Natural killer cell treated with Interleukin-12 subunit alpha and Interleukin-12 subunit beta and Interleukin-15 and Interleukin-18, amount 100 ng/mL, for 72 hours (primary cell): Measurements from ENCODE around the gene NUDT19. TPM values are rescaled to one million over a fixed set of nuclear protein-coding genes. Genes with fewer than 3 reads are reported as not detected.
"Not testable (repeated sequence)": the region's sequence is repeated elsewhere in the genome, so short reads cannot be mapped to it uniquely, and the experiment has no call there.

ENCODE experiments used
- ATAC-seq, 2 donors: fragments of 150-1000 bp; cut with Tn5 transposase in 1 of 2; sonication (Bioruptor Pico), chemical (Tn5 transposase) in 1 of 2; 2 replicates each; pipeline ENCODE4 v1.10.0; 2021
- DNase-seq: peaks from one replicate; pipeline ENCODE4 v3.0.0; 2022; ENCODE audit warnings: low spot score
- H3K27ac Mint-ChIP-seq, 2 donors: 1 replicate in 1 of 2; 2 replicates in 1 of 2; pipeline ENCODE4 v1.8.0; 2022; ENCODE audit warnings: mixed read lengths in 2 of 2, mild to moderate bottlenecking in 1 of 2, moderate library complexity in 1 of 2
- H3K27me3 Mint-ChIP-seq, 2 donors: 1 replicate in 1 of 2; 2 replicates in 1 of 2; pipeline ENCODE4 v1.8.0; 2022; ENCODE audit warnings: mixed read lengths in 2 of 2
- H3K36me3 Mint-ChIP-seq: one replicate; pipeline ENCODE4 v1.8.0; 2022; ENCODE audit warnings: mixed read lengths
- H3K4me1 Mint-ChIP-seq, 2 donors: 1 replicate in 1 of 2; 2 replicates in 1 of 2; pipeline ENCODE4 v1.8.0; 2022; ENCODE audit warnings: low read depth in 2 of 2, mixed read lengths in 2 of 2, mild to moderate bottlenecking in 1 of 2
- H3K4me3 Mint-ChIP-seq: one replicate; pipeline ENCODE4 v1.8.0; 2022; ENCODE audit warnings: mixed read lengths
- H3K9me3 Mint-ChIP-seq: 2 replicates; pipeline ENCODE4 v1.8.0; 2022; ENCODE audit warnings: mixed read lengths
- total RNA-seq, 2 donors: library from RNA; stranded (reverse); gene quantifications; one replicate each; pipeline ENCODE4 v1.2.3, GENCODE V29; 2022

NUDT19 gene
- total RNA-seq, 2 donors from 2014 or later: 19.6 to 21.7 TPM

- Mint-ChIP-seq H3K9me3 (no peaks in the 10 kb centered on the region), H3K27me3 (peaks cover 6 to 9% of the 10 kb centered on the region in 2 donors), H3K4me1 (peaks cover 0 to 5% of the 10 kb centered on the region in 2 donors), H3K27ac (no peak overlapping the region), H3K36me3 (no peaks in the 10 kb centered on the region), H3K4me3 (no peak overlapping the region)
- ATAC-seq: no peak
- DNase-seq: no peak
Measured at GRCh38 chr19:32680986-32681385, 10.6 kb upstream of the NUDT19 start.

DNA sequence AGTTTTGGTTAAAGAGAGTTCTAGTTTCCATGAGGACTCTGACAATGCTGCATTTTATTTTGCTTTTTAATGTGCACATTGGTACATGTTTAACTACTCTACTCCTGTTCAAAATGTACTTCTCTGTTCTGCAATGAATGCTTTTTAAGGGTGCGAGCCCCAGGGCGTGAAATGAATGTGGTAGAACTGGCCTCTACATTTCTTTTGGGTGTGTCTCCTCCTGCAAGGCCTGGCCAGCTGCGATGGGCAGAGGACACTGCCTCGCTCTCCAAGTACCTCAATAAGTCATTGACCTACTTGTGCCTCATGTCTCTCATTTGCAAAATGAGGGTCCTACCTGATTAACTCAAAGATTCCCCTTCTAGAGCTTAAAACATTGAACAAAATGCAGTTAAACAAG lies 9.3 kb upstream of the NUDT19 start:
- Mint-ChIP-seq H3K4me1 (peaks cover 0 to 2% of the 10 kb centered on the region in 2 donors), H3K27me3 (peaks cover 2 to 6% of the 10 kb centered on the region in 2 donors), H3K9me3 (no peaks in the 10 kb centered on the region), H3K27ac (no peak overlapping the region), H3K4me3 (no peak overlapping the region), H3K36me3 (no peaks in the 10 kb centered on the region)
- ATAC-seq: no peak
- DNase-seq: no peak

DNA sequence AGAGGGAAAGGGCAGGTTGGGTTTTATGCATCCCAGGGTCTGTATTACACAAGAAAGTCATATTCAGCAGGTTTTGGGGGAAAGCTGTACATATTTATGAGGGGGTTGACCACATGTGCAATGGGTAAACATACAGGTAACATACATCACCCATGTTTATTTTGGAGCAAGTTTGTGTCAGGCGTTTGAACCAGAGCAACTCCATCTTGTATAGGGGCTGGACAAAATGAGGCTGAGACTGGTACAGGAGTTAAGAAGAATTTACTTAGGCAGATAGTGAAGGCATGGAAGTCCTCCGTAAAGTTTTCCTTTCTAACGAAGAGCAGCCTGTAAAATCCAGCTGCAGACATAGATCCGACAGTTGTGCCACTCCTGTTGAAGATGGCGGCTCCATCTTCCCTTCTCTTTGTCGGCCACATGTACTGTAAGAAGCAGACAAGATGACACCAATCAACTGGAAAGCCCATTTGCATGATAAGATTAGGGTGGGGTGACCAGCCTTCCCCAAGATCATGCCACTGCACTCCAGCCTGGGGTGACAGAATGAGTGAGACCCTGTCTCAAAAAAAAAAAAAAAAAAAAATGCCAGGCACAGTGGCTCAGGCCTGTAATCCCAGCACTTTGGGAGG lies 4.7 kb upstream of the NUDT19 start:
- H3K36me3 Mint-ChIP-seq: peaks cover 6% of the 10 kb centered on the region
- DNase-seq (no peak), ATAC-seq (no peak)
- H3K4me1 Mint-ChIP-seq: peaks cover 11 to 17% of the 10 kb centered on the region in 2 donors
- H3K4me3 Mint-ChIP-seq: no peak overlapping the region
- peaks cover 0 to 3% of the 10 kb centered on the region in 2 donors for H3K27me3 Mint-ChIP-seq
- H3K9me3 Mint-ChIP-seq: no peaks in the 10 kb centered on the region
- no peak overlapping the region for H3K27ac Mint-ChIP-seq

DNA sequence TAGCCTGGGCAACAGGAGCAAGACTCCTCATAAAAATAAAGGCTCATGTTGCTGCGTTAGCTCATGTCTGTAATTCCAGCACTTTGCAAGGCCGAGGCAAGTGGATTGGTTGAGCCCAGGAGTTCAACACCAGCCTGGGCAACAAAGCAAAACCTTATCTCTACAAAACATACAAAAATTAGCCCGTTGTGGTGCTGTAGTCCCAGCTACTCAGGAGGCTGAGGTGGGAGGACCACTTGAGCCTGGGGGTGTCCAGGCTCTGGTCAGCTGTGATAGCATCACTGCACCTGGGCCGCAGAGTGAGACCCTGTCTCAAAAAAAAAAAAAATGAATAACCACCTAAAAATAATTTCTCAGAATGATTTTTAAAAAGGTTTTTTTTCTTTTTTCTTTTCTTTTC lies 3.9 kb upstream of the NUDT19 start:
- no peak for ATAC-seq
- no peaks in the 10 kb centered on the region for H3K9me3 Mint-ChIP-seq

DNA sequence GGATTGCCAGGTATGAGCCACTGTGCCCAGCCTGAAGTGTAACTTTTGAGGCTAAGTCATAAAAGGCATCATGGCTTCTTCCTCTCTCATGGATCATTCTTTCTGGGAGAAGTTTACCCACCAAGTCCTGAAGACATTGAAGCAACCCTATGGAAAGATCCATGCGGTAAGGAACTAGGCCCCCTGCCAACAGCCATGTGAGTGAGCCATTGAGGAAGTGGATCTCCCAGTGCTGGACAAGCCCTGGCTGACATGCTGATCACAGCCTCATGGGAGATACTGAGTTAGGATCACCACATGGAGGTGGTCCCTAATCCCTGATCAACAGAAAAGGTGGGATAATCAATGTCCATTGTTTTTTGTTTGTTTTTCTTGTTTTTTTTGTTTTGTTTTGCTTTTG lies 3.3 kb upstream of the NUDT19 start:
- Mint-ChIP-seq H3K4me3 (no peak overlapping the region), H3K9me3 (no peaks in the 10 kb centered on the region), H3K27ac (no peak overlapping the region)

More for the DNA sequence above, 3.9 kb upstream of the NUDT19 start:
- H3K27me3 Mint-ChIP-seq: no peaks in the 10 kb centered on the region
- H3K4me3 Mint-ChIP-seq: no peak overlapping the region
- H3K4me1 Mint-ChIP-seq: peaks cover 13 to 19% of the 10 kb centered on the region in 2 donors
- peaks cover 6% of the 10 kb centered on the region for H3K36me3 Mint-ChIP-seq
- no peak for DNase-seq
- H3K27ac Mint-ChIP-seq: no peak overlapping the region

GRCh38 chr19:32691952-32692726 lies 518 bp downstream of the NUDT19 start:
- Mint-ChIP-seq H3K4me3 (peak overlapping the region; percentile 89), H3K27me3 (no peaks in the 10 kb centered on the region), H3K9me3 (no peaks in the 10 kb centered on the region), H3K36me3 (peaks cover 20% of the 10 kb centered on the region), H3K27ac (peak overlapping the region; percentile 83 to 96), H3K4me1 (peaks cover 54 to 58% of the 10 kb centered on the region in 2 donors)
- DNase-seq (peak; percentile 87), ATAC-seq (peak; percentile 74 to 83)

More for the DNA sequence above, 3.3 kb upstream of the NUDT19 start:
- Mint-ChIP-seq H3K36me3 (peaks cover 13% of the 10 kb centered on the region), H3K4me1 (peaks cover 20 to 25% of the 10 kb centered on the region in 2 donors), H3K27me3 (no peaks in the 10 kb centered on the region)
- DNase-seq: no peak
- ATAC-seq: no peak

- Mint-ChIP-seq H3K4me1 (peaks cover 60 to 63% of the 10 kb centered on the region in 2 donors), H3K36me3 (peaks cover 23% of the 10 kb centered on the region), H3K27me3 (no peaks in the 10 kb centered on the region), H3K27ac (peak overlapping the region; percentile 83 to 96), H3K4me3 (peak overlapping the region; percentile 89), H3K9me3 (no peaks in the 10 kb centered on the region)
- ATAC-seq (peak; percentile 3 to 11), DNase-seq (no peak)
Measured at GRCh38 chr19:32692727-32693061, 1.1 kb downstream of the NUDT19 start.

- Mint-ChIP-seq H3K4me3 (peak overlapping the region; percentile 89), H3K36me3 (peaks cover 28% of the 10 kb centered on the region), H3K4me1 (peaks cover 66 to 70% of the 10 kb centered on the region in 2 donors), H3K27ac (peak overlapping the region; percentile 83 to 96)
- H3K9me3 Mint-ChIP-seq, H3K27me3 Mint-ChIP-seq: not testable (repeated sequence)
- ATAC-seq (peak; percentile 10 to 20), DNase-seq (peak; percentile 69)
Measured at GRCh38 chr19:32693151-32694108, 1.8 kb downstream of the NUDT19 start.

- Mint-ChIP-seq H3K4me3 (peak overlapping the region; percentile 89), H3K4me1 (peaks cover 70 to 72% of the 10 kb centered on the region in 2 donors), H3K27ac (peak overlapping the region; percentile 83 to 96), H3K36me3 (peaks cover 34% of the 10 kb centered on the region)
- ATAC-seq, DNase-seq, H3K27me3 Mint-ChIP-seq, H3K9me3 Mint-ChIP-seq: not testable (repeated sequence)
Measured at GRCh38 chr19:32694316-32694715, 2.7 kb downstream of the NUDT19 start.

DNA sequence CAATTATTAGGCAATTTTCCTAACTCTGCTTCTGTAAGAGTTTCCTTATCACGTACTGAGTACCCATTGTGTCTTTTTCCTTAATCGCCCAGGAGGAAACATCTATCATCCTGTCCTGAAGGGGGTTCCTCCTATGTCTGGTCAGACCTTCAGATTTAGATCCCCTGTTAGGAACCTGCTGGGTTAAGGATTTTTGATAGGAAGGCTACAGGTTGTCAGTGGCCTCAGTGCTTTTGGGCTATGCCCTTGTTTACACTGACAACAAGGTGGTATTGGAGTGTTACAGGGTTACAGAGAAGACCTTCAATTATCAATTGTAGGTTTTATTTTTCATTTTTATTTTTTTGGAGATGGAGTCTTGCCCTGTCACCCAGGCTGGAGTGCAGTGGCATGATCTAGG lies 3.2 kb downstream of the NUDT19 start:
- peaks cover 66 to 72% of the 10 kb centered on the region in 2 donors for H3K4me1 Mint-ChIP-seq
- not testable (repeated sequence) for DNase-seq, H3K9me3 Mint-ChIP-seq, ATAC-seq, H3K27me3 Mint-ChIP-seq
- peak overlapping the region; percentile 89 for H3K4me3 Mint-ChIP-seq
- H3K36me3 Mint-ChIP-seq: peaks cover 34% of the 10 kb centered on the region
- peak overlapping the region; percentile 83 to 96 for H3K27ac Mint-ChIP-seq

GRCh38 chr19:32695506-32695905 lies 3.9 kb downstream of the NUDT19 start:
- Mint-ChIP-seq H3K36me3 (peaks cover 34% of the 10 kb centered on the region), H3K27ac (peak overlapping the region; percentile 30 to 96), H3K4me3 (peak overlapping the region; percentile 63), H3K4me1 (peaks cover 62 to 72% of the 10 kb centered on the region in 2 donors)
- H3K9me3 Mint-ChIP-seq, ATAC-seq, H3K27me3 Mint-ChIP-seq, DNase-seq: not testable (repeated sequence)

DNA sequence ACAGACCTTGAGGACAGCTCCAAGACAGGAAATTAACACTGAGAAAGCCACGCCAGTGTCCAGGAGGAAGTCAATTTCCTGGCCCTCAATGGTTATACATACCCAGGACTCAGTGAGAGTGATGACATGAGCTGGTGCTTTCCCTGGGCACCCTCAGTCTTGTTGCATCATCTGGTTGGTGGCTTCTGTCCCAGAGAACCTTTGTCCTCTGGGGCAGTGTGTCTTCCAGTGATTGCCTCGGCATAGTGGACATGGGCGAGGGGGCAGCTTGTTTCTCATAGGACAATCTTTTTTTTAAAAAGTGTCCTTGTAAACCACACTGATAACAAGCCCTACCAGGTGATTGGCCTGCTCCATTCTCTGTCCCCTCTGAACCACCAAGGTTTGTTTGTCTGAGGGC lies 5.2 kb downstream of the NUDT19 start:
- Mint-ChIP-seq H3K4me3 (peak overlapping the region; percentile 63), H3K4me1 (peaks cover 53 to 61% of the 10 kb centered on the region in 2 donors), H3K27ac (peak overlapping the region in 1 of 2 donors; percentile 96), H3K36me3 (peaks cover 28% of the 10 kb centered on the region)
- DNase-seq, ATAC-seq, H3K9me3 Mint-ChIP-seq, H3K27me3 Mint-ChIP-seq: not testable (repeated sequence)

DNA sequence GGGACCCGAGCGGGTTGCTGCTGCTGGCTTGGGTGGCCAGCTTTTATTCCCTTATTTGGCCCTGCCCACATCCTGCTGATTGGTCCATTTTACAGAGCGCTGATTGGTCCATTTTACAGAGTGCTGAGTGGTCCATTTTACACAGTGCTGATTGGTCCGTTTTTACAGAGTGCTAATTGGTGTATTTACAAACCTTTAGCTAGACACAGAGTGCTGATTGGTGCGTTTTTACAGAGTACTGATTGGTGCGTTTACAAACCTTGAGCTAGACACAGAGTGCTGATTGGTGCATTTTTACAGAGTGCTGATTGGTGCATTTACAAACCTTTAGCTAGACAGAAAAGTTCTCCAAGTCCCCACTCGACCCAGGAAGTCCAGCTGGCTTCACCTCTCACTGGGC lies 8.5 kb downstream of the NUDT19 start:
- not testable (repeated sequence) for H3K9me3 Mint-ChIP-seq

More for the DNA sequence above, 8.5 kb downstream of the NUDT19 start:
- DNase-seq, H3K27me3 Mint-ChIP-seq, H3K27ac Mint-ChIP-seq, ATAC-seq, H3K4me3 Mint-ChIP-seq: not testable (repeated sequence)
- peaks cover 36% of the 10 kb centered on the region for H3K36me3 Mint-ChIP-seq
- H3K4me1 Mint-ChIP-seq: peaks cover 32 to 40% of the 10 kb centered on the region in 2 donors
